SK-N-SH (cell line): Measurements from ENCODE around the gene NOTUM. TPM values are rescaled to one million over a fixed set of nuclear protein-coding genes. Genes with fewer than 3 reads are reported as not detected.

ENCODE experiments used
- CTCF ChIA-PET: fragments of 300-600, 350-600 bp; formaldehyde crosslinking; extraction: SDS; loops from one replicate; lab custom pipeline; 2021; lab: Yijun Ruan, JAX
- POLR2A ChIA-PET: fragments of 350-600 bp; sonication (Branson Sonifier 250); formaldehyde crosslinking; extraction: SDS; loops from one replicate; lab custom pipeline; 2020; ENCODE audit warnings: antibody characterized with exemption, inconsistent platforms; lab: Yijun Ruan, JAX
- DNase-seq: peaks from one replicate; pipeline ENCODE4 v3.0.0; 2012
- H2AFZ ChIP-seq: fragments of 200-600 bp; sonication (generic); 2 replicates; pipeline ENCODE4 v1.8.1; 2016; ENCODE audit warnings: antibody characterized with exemption, mild to moderate bottlenecking, low read depth
- H3F3A ChIP-seq: fragments of 200-600 bp; sonication (generic); replicated peaks from 2 replicates; pipeline ENCODE3; 2016; ENCODE audit warnings: antibody characterized with exemption, mild to moderate bottlenecking; ENCODE audit not compliant: insufficient read depth
- H3K27ac ChIP-seq, 2 experiments: fragments of 200-500 bp in 1 of 2; fragments of 200-600 bp in 1 of 2; sonication (Bioruptor generic) in 1 of 2; sonication (generic), shearing (Covaris generic) in 1 of 2; 2 replicates each; pipeline versions ENCODE4 v1.5.1 to v1.6.1; 2014 to 2016; ENCODE audit warnings: low read depth in 2 of 2, inconsistent platforms in 1 of 2, low read length in 1 of 2, mild to moderate bottlenecking in 1 of 2, mixed read lengths in 1 of 2
- H3K27me3 ChIP-seq: fragments of 200-600 bp; sonication (generic), shearing (Covaris generic); 2 replicates; pipeline ENCODE4 v1.6.1; 2016; ENCODE audit warnings: mixed run types; ENCODE audit not compliant: insufficient read depth
- H3K36me3 ChIP-seq, 2 experiments: fragments of 200-500 bp in 1 of 2; fragments of 200-600 bp in 1 of 2; sonication (Bioruptor generic) in 1 of 2; sonication (generic) in 1 of 2; replicated peaks in 1 of 2; 2 replicates each; pipeline versions ENCODE3 to v1.5.1; 2014 to 2016; ENCODE audit warnings: low read length in 1 of 2, mild to moderate bottlenecking in 1 of 2; ENCODE audit not compliant: insufficient read depth in 2 of 2, control insufficient read depth in 1 of 2
- H3K4me1 ChIP-seq, 2 experiments: fragments of 200-500 bp in 1 of 2; fragments of 200-600 bp in 1 of 2; sonication (Bioruptor generic) in 1 of 2; sonication (generic), shearing (Covaris generic) in 1 of 2; 2 replicates each; pipeline versions ENCODE4 v1.5.1 to v1.6.1; 2014 to 2016; ENCODE audit warnings: low read depth in 1 of 2, low read length in 1 of 2, mixed run types in 1 of 2; ENCODE audit not compliant: insufficient read depth in 2 of 2, control insufficient read depth in 1 of 2
- H3K4me2 ChIP-seq: fragments of 200-600 bp; sonication (generic), shearing (Covaris generic); 2 replicates; pipeline ENCODE4 v1.6.1; 2017; ENCODE audit warnings: mixed run types
- H3K4me3 ChIP-seq, 2 experiments: fragments of 200-500 bp in 1 of 2; fragments of 200-600 bp in 1 of 2; sonication (Bioruptor generic) in 1 of 2; sonication (generic), shearing (Covaris generic) in 1 of 2; 2 replicates each; pipeline versions ENCODE4 v1.5.1 to v1.8.1; 2014 to 2016; ENCODE audit warnings: low read depth in 2 of 2, inconsistent platforms in 1 of 2, low read length in 1 of 2, mild to moderate bottlenecking in 1 of 2, mixed read lengths in 1 of 2, moderate library complexity in 1 of 2
- H3K79me2 ChIP-seq: fragments of 200-600 bp; sonication (generic); 2 replicates; pipeline ENCODE4 v1.8.1; 2017; ENCODE audit warnings: mild to moderate bottlenecking; ENCODE audit not compliant: insufficient read depth
- H3K9ac ChIP-seq: fragments of 200-600 bp; sonication (generic); 2 replicates; pipeline ENCODE4 v1.6.1; 2017; ENCODE audit warnings: mixed run types
- H3K9me2 ChIP-seq: fragments of 200-600 bp; sonication (generic); 2 replicates; pipeline ENCODE4 v1.6.1; 2017; ENCODE audit warnings: mixed run types
- H3K9me3 ChIP-seq: fragments of 200-600 bp; sonication (generic); 2 replicates; pipeline ENCODE4 v1.6.1; 2017; ENCODE audit warnings: mixed run types, mild to moderate bottlenecking, moderate library complexity
- H4K20me1 ChIP-seq: fragments of 200-600 bp; sonication (generic); 2 replicates; pipeline ENCODE4 v1.6.1; 2017; ENCODE audit warnings: mild to moderate bottlenecking, mixed run types; ENCODE audit not compliant: insufficient read depth
- CHD2 ChIP-seq: fragments of 150-350 bp; IDR thresholded peaks from 2 replicates; pipeline ENCODE4 v1.6.1; 2018; ENCODE audit warnings: low read length; ENCODE audit not compliant: partially characterized antibody
- RCOR1 ChIP-seq: fragments of 150-350 bp; IDR thresholded peaks from 2 replicates; pipeline ENCODE4 v1.6.1; 2017; ENCODE audit warnings: antibody characterized with exemption, low read length
- TCF12 ChIP-seq: IDR thresholded peaks from 2 replicates; pipeline ENCODE4 v1.4.0; 2012
- WGBS: methylation state at CpG from one replicate; pipeline ENCODE4 v1.1.6; 2017; ENCODE audit warnings: low lambda C conversion rate; 5-methylcytosine and 5-hydroxymethylcytosine counted together
- polyA plus RNA-seq, 3 experiments: library from polyadenylated mRNA; depleted of rRNA; stranded (reverse); fragments of >200 nt; gene quantifications; 2 replicates each; pipeline ENCODE4 v1.2.3, GENCODE V29; 2012
- TF ChIP-seq, protein P1 (sequence below): fragments of 200-600 bp; sonication (generic); IDR thresholded peaks from 2 replicates; pipeline ENCODE4 v1.6.1; 2017; ENCODE audit warnings: antibody characterized with exemption, mild to moderate bottlenecking, moderate library complexity
- TF ChIP-seq, protein P2 (sequence below): fragments of 150-350 bp; IDR thresholded peaks from 2 replicates; pipeline ENCODE4 v1.6.1; 2017; ENCODE audit warnings: antibody characterized with exemption, low read length, low read depth, borderline replicate concordance

Gene NOTUM
- polyA plus RNA-seq, 1 of the 3 experiments (the other 2 are of a cell fraction): 0.33 TPM

DNA sequence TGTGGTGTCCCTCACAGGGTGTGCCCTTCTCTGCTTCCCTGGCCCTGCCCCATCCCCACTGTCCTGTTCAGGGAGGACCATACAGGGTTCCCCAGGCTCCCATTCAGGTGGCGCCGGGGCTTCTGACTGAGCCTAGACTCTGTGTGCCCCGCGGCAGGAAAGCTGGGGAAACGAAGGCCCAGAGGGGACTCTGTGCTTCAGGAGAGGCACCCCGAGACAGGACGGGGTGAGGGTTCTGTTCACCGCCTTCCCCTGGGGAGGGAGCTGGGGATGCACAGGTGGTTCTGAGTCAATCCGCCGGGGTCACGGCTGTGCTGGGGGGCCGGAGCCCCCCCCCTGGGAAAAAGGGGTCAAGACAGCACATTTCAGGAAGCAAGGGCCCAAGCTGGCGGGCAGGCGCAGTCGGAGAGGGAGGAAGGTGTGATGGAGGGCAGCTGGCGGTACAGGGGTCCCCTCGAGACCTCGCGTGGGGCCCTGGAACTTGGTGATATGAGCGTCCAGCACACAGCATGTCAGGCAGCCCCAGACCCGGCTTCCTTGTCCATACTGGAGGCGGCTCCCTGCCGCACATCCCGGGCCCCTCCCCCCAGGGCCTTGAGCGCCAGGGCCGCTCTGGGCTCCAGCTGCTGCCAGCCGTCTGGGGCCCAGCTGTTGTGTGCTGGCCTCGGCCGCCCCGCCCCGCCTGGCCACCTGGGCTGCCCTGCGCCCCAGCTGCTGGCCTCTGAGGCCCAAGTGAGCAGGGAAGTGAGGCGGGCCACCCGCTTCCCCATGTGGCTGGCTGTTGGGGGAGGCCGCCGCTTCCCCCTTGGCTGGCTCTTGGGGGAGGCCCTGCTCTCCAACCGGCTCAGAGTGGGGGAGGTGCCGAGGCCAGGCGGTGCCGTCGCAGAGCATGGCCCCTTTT is 5.6 kb upstream of the NOTUM start:
- Histone ChIP-seq H3K9me2 (no peaks in the 10 kb centered on the region), H3K4me1 (peaks cover 0 to 31% of the 10 kb centered on the region in 2 experiments; a peak in 1 of 4 replicates), H3K4me2 (no peak overlapping the region)
- TF ChIP-seq RCOR1: peak; percentile 60
- TF ChIP-seq CHD2: peak; percentile 85
- TF ChIP-seq TCF12: peak; percentile 19; the same call in 1 of the 2 replicates
- TF ChIP-seq, protein P1, sequence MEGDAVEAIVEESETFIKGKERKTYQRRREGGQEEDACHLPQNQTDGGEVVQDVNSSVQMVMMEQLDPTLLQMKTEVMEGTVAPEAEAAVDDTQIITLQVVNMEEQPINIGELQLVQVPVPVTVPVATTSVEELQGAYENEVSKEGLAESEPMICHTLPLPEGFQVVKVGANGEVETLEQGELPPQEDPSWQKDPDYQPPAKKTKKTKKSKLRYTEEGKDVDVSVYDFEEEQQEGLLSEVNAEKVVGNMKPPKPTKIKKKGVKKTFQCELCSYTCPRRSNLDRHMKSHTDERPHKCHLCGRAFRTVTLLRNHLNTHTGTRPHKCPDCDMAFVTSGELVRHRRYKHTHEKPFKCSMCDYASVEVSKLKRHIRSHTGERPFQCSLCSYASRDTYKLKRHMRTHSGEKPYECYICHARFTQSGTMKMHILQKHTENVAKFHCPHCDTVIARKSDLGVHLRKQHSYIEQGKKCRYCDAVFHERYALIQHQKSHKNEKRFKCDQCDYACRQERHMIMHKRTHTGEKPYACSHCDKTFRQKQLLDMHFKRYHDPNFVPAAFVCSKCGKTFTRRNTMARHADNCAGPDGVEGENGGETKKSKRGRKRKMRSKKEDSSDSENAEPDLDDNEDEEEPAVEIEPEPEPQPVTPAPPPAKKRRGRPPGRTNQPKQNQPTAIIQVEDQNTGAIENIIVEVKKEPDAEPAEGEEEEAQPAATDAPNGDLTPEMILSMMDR: no peak
- TF ChIP-seq, all 33 proteins: peak for 3
- Histone ChIP-seq H3K36me3 (no peaks in the 10 kb centered on the region), H3K27me3 (0 out of 2 replicates have a peak, but pooled peaks cover 9% of the 10 kb centered on the region), H3F3A (peaks cover 13% of the 10 kb centered on the region), H3K4me3 (no peak overlapping the region), H3K79me2 (no peaks in the 10 kb centered on the region), H3K9ac (no peak overlapping the region), H3K9me3 (no peaks in the 10 kb centered on the region), H2AFZ (no peak overlapping the region), H3K27ac (peak overlapping the region in 1 of 2 experiments; percentile 84; a peak in 2 of 4 replicates), H4K20me1 (no peaks in the 10 kb centered on the region)
- DNase-seq: peak; percentile 92
- 89% methylated on average over 27 of the region's 41 CpGs for WGBS
- ChIA-PET CTCF (interaction anchor here (0.6 to 14.5 kb wide), 13 partner anchors 7 to 740 kb away, joined by 3 to 1216 read pairs (median 5); partner anchors contain the start of genes ASPSCR1, CENPX, DCXR and LRRC45), POLR2A (interaction anchor here (1.0 to 2.6 kb wide), 4 partner anchors 10 to 56 kb away, joined by 3 to 11 read pairs (median 6); partner anchors contain the start of genes ASPSCR1, CENPX and LRRC45)

DNA sequence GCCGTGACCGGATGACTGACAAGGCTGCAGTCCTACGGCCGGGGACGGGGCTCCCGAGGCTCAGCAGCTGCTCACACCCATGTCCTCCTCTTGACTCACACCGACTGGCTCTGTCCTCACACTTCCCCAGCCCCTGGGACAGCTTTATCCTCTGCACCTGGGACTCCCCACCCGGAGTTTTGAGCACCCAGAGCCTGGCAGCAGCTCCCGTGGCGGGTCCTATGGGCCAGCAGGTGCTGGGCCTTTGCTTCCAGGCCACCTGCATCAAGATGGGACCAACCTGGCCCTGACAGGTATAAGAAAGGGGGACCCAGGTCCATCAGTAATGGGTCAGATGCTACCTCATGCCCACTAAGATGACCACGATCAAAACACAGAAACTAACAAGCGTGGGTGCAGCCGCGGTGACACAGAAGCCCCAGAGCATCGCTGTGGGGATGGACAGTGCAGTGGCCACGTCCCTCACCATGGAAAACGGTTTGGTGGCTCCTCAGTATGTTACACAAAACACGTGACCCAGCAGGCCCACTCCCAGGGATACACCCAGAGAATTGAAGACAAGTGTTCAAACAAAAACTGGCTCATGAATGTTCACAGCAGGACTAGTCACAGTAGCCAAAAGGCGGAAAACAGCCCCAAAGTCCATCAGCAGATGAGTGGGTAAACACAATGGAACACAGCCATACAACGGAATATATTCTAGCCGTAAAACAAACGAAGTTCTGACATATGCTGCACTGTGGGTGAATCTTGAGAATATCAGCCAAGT is 3.3 kb upstream of the NOTUM start:
- ChIA-PET CTCF (interaction anchor here (1.3 to 14.5 kb wide), 2 partner anchors 23 to 60 kb away, joined by 3 to 1216 read pairs; partner anchors contain the start of genes CENPX, DCXR, LRRC45 and RAC3), POLR2A (no interaction called here)
- no peaks in the 10 kb centered on the region for H3K36me3 ChIP-seq
- H3K9me3 ChIP-seq: no peaks in the 10 kb centered on the region
- peaks cover 0 to 38% of the 10 kb centered on the region in 2 experiments; a peak in 1 of 4 replicates for H3K4me1 ChIP-seq
- 88% methylated on average over 22 of the region's 22 CpGs for WGBS
- TF ChIP-seq, protein P2, sequence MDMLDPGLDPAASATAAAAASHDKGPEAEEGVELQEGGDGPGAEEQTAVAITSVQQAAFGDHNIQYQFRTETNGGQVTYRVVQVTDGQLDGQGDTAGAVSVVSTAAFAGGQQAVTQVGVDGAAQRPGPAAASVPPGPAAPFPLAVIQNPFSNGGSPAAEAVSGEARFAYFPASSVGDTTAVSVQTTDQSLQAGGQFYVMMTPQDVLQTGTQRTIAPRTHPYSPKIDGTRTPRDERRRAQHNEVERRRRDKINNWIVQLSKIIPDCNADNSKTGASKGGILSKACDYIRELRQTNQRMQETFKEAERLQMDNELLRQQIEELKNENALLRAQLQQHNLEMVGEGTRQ: no peak
- H3K27me3 ChIP-seq: peaks cover 18% of the 10 kb centered on the region
- no peak overlapping the region for H2AFZ ChIP-seq
- H3F3A ChIP-seq: peaks cover 13% of the 10 kb centered on the region
- H3K4me2 ChIP-seq: no peak overlapping the region
- no peak overlapping the region for H3K9ac ChIP-seq
- H3K4me3 ChIP-seq: no peak overlapping the region
- no peaks in the 10 kb centered on the region for H3K9me2 ChIP-seq
- DNase-seq: no peak
- H3K27ac ChIP-seq: no peak overlapping the region
- no peaks in the 10 kb centered on the region for H4K20me1 ChIP-seq
- no peaks in the 10 kb centered on the region for H3K79me2 ChIP-seq
